DOHH2 (cell line): ENCODE measurements around the gene LAPTM5.
A peak's percentile ranks its signal among the peaks of the same experiment; 100 is the strongest.

Experiments
- H3F3A ChIP-seq: fragments of 200-600 bp; sonication (generic), shearing (Covaris generic); 2 replicates; pipeline ENCODE4 v1.6.0; 2016; ENCODE audit warnings: antibody characterized with exemption, mild to moderate bottlenecking; ENCODE audit not compliant: control insufficient read depth, insufficient read depth
- H3K27ac ChIP-seq: fragments of 200-600 bp; sonication (generic); 2 replicates; pipeline ENCODE4 v1.5.1; 2014; ENCODE audit warnings: low read depth, mild to moderate bottlenecking, low read length, moderate library complexity
- H3K27me3 ChIP-seq: fragments of 200-600 bp; sonication (generic); 2 replicates; pipeline ENCODE4 v1.6.1; 2014; ENCODE audit warnings: mild to moderate bottlenecking, low read length, mixed read lengths; ENCODE audit not compliant: control insufficient read depth
- H3K36me3 ChIP-seq: fragments of 200-600 bp; sonication (generic); 2 replicates; pipeline ENCODE4 v1.6.1; 2014; ENCODE audit warnings: mild to moderate bottlenecking, low read length, moderate library complexity, mixed read lengths; ENCODE audit not compliant: control insufficient read depth
- H3K4me1 ChIP-seq: fragments of 200-600 bp; sonication (generic); 2 replicates; pipeline ENCODE4 v1.6.1; 2014; ENCODE audit warnings: mild to moderate bottlenecking, low read length, mixed read lengths; ENCODE audit not compliant: control insufficient read depth
- H3K4me2 ChIP-seq: fragments of 200-600 bp; sonication (generic); 2 replicates; pipeline ENCODE4 v1.6.0; 2014; ENCODE audit warnings: mild to moderate bottlenecking, low read length, moderate library complexity
- H3K4me3 ChIP-seq: fragments of 200-600 bp; sonication (generic); 2 replicates; pipeline ENCODE4 v1.5.1; 2014; ENCODE audit warnings: mild to moderate bottlenecking, low read length, mixed read lengths
- H3K79me2 ChIP-seq: fragments of 200-600 bp; sonication (generic); 2 replicates; pipeline ENCODE4 v1.6.1; 2014; ENCODE audit warnings: mild to moderate bottlenecking, low read length, mixed read lengths; ENCODE audit not compliant: control insufficient read depth
- H3K9me2 ChIP-seq: fragments of 200-600 bp; sonication (generic); replicated peaks from 2 replicates; pipeline ENCODE4 v1.6.1; 2014; ENCODE audit warnings: mild to moderate bottlenecking, low read length, mixed read lengths; ENCODE audit not compliant: control insufficient read depth
- H3K9me3 ChIP-seq: fragments of 200-600 bp; sonication (generic); 2 replicates; pipeline ENCODE4 v1.6.1; 2014; ENCODE audit warnings: antibody characterized with exemption, low read length, mixed read lengths; ENCODE audit not compliant: control insufficient read depth, insufficient read depth
- H4K20me1 ChIP-seq: fragments of 200-600 bp; sonication (generic); 2 replicates; pipeline ENCODE4 v1.6.0; 2014; ENCODE audit warnings: low read depth, mild to moderate bottlenecking, antibody characterized with exemption, low read length, moderate library complexity; ENCODE audit not compliant: control insufficient read depth, insufficient read depth
- EZH2phosphoT487 ChIP-seq: fragments of 200-600 bp; sonication (generic); IDR thresholded peaks from 2 replicates; pipeline ENCODE4 v1.6.1; 2017; ENCODE audit warnings: borderline replicate concordance, mild to moderate bottlenecking, antibody characterized with exemption, low read length, moderate library complexity, mixed read lengths
- TF ChIP-seq, protein P1 (sequence below): fragments of 200-600 bp; sonication (generic); IDR thresholded peaks from one replicate; pipeline ENCODE4 v1.5.1; 2014; ENCODE audit warnings: antibody characterized with exemption, mild to moderate bottlenecking, low read depth, low read length; ENCODE audit not compliant: poor library complexity, severe bottlenecking

The LAPTM5 gene

DNA sequence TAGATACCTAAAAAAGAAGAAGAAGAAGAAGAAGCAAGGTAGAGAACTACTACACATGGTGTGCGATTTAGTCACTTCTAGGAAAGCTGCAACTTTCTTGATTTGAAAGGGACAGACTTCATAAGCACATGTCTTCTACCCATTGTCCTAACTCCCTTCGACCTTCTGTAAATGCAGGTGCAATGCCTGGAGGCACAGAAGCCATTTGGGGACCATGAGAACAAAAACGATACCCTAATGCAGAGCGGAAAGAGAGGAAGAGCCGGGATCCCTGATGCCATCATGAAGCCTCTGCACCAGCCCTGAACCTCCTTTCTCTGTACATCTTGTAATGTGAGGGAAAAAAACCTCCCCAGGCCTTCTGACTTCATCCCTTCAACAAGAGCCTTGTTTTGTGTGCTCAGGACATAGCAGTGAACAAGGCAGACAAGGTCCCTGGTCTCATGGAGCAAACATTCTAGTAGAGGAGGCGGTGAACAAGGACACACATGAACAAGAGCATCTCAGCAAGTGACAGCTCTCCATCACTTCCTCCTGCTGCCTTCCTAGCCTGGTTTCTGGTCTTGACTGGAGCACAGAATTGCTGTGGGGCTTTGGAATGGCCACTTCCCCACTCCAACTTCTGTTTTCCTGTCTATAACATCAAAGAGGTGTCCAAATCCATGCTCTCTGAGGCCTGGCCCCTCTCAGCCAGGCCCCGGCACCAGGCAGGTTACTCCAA lies 5.5 kb upstream of the LAPTM5 start:
- no peak overlapping the region for H3K4me2 ChIP-seq
- H3K4me1 ChIP-seq: peaks cover 63% of the 10 kb centered on the region
- H3K27ac ChIP-seq: 0 out of 2 replicates have a peak overlapping the region, but pooled peaks have one; percentile 6

DNA sequence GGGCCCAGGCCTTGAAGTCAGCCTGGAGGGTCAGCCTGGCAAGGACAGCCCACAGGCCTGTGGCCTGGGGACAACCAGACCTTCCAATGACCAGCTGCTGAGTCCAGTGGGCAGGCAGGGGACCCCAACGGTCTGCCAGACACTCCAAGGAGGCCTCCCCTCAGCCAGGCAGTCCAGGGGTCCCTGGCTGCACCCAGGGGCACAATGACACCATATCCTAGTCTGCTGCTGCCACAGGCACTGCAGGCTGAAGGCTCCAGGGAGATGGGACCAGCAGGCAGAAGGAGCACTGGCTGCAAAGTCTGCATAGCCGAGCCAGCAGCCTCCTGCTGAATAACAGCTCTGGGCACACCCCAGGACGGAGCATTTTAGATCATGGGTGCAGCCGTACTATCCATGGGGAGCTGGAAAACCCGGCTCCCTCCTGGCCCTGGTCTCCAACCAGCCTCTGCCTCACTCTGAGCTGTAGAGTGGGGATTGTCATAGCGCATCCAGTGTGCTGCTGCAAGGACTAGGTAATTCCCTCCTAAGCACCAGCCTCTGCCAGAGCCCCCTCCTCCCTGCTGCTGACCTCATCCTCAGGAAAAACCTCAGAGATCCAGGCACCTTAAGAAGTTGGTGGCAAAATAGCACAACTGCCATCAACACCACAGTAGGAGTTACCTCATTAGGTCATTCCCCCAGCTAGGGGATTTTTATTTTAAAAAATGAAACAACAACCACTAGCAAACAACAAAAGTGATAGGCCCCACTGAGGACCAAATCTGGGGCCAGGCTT lies 4.8 kb upstream of the LAPTM5 start:
- Histone ChIP-seq H3K4me1 (peaks cover 67% of the 10 kb centered on the region), H3K4me2 (peak overlapping the region; percentile 94), H3K9me3 (no peaks in the 10 kb centered on the region), H3K27ac (0 out of 2 replicates have a peak overlapping the region, but pooled peaks have one; percentile 6), H4K20me1 (no peaks in the 10 kb centered on the region), H3K79me2 (peaks cover 18% of the 10 kb centered on the region), H3F3A (peaks cover 33% of the 10 kb centered on the region), H3K9me2 (no peaks in the 10 kb centered on the region), H3K36me3 (peaks cover 2% of the 10 kb centered on the region), H3K4me3 (no peak overlapping the region), H3K27me3 (no peaks in the 10 kb centered on the region)
- TF ChIP-seq, protein P1, sequence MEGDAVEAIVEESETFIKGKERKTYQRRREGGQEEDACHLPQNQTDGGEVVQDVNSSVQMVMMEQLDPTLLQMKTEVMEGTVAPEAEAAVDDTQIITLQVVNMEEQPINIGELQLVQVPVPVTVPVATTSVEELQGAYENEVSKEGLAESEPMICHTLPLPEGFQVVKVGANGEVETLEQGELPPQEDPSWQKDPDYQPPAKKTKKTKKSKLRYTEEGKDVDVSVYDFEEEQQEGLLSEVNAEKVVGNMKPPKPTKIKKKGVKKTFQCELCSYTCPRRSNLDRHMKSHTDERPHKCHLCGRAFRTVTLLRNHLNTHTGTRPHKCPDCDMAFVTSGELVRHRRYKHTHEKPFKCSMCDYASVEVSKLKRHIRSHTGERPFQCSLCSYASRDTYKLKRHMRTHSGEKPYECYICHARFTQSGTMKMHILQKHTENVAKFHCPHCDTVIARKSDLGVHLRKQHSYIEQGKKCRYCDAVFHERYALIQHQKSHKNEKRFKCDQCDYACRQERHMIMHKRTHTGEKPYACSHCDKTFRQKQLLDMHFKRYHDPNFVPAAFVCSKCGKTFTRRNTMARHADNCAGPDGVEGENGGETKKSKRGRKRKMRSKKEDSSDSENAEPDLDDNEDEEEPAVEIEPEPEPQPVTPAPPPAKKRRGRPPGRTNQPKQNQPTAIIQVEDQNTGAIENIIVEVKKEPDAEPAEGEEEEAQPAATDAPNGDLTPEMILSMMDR: no peak
- no peak for TF ChIP-seq EZH2phosphoT487

More for the DNA sequence above, 5.5 kb upstream of the LAPTM5 start:
- no peak overlapping the region for H3K4me3 ChIP-seq
- no peaks in the 10 kb centered on the region for H3K9me2 ChIP-seq
- H3K27me3 ChIP-seq: no peaks in the 10 kb centered on the region
- TF ChIP-seq EZH2phosphoT487: no peak
- peaks cover 10% of the 10 kb centered on the region for H3K79me2 ChIP-seq
- peaks cover 33% of the 10 kb centered on the region for H3F3A ChIP-seq
- no peaks in the 10 kb centered on the region for H4K20me1 ChIP-seq
- H3K36me3 ChIP-seq: no peaks in the 10 kb centered on the region
- no peaks in the 10 kb centered on the region for H3K9me3 ChIP-seq

DNA sequence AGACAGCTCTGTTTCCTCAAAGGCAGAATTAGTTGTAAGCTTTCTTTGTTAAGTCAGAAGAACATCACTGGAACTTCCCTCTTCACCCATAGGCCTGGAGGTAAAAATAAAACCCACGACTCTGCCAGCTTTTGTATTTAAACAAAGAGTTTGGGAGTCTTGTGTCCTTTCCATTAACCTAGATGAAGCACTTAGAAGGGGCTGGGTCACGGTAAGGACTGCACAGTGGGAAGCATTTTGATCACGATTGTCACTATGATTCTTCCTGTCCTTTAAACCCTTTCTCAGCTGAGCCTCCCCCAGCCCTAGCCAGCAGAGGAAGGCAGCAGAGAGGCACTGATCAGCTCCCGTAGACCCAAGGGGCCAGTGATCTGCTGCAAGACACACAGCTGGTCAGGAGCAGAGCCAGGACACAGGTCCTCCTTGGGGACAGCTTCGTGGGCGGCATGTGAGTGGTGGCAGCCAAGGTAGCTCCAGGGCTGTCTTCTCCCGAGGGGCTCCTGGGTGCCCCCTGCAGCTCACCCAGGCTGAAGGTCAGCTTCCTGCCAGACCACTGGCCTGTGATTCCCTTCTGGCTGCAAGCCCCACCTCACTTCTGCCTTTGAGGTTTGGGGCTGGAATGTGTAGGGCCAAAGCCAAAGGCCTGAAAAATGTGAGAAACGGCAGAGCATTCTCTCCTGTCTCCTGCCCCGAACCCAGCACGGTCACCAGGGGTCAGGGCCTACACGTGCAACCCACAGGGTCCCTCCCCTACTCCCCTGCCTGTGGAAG lies 4.0 kb upstream of the LAPTM5 start:
- no peaks in the 10 kb centered on the region for H3K9me2 ChIP-seq
- H3K4me1 ChIP-seq: peaks cover 67% of the 10 kb centered on the region
- peak overlapping the region; percentile 99 for H3K27ac ChIP-seq
- H3K36me3 ChIP-seq: peaks cover 10% of the 10 kb centered on the region
- no peaks in the 10 kb centered on the region for H4K20me1 ChIP-seq
- H3K79me2 ChIP-seq: peaks cover 26% of the 10 kb centered on the region
- H3K4me2 ChIP-seq: peak overlapping the region; percentile 94
- H3K4me3 ChIP-seq: peak overlapping the region; percentile 95
- H3K9me3 ChIP-seq: no peaks in the 10 kb centered on the region
- no peaks in the 10 kb centered on the region for H3K27me3 ChIP-seq
- TF ChIP-seq, protein P1: peak; percentile 21
- TF ChIP-seq EZH2phosphoT487: no peak
- peaks cover 38% of the 10 kb centered on the region for H3F3A ChIP-seq
